ENCODE data around the gene FAM180B.
"Not testable (repeated sequence)": the region's sequence is repeated elsewhere in the genome, so short reads cannot be mapped to it uniquely, and the experiment has no call there.

Gene FAM180B

GRCh38 chr11:47553406-47553743, 33.1 kb upstream of the FAM180B start:
- in situ Hi-C loops (cut with HindIII; ENCODE audit: low pct_unique_long_range_greater_than_20kb, low sequenced_read_pairs) = no loop called here
- no peak for TF ChIP-seq JUND (IDR thresholded peaks at IDR 0.05; ENCODE audit: low read depth)

GRCh38 chr11:47557004-47557403, 29.5 kb upstream of the FAM180B start:
- peak in 1 of 2 experiments; percentile 64 for DNase-seq (ENCODE audit: low read depth in 1 of 2, low spot score in 1 of 2)
- in situ Hi-C loops (cut with HindIII; ENCODE audit: low pct_unique_long_range_greater_than_20kb, low sequenced_read_pairs) = not testable (repeated sequence)

More at GRCh38 chr11:47553406-47553743, 33.1 kb upstream of the FAM180B start:
- DNase-seq (ENCODE audit: low read depth in 1 of 2, low spot score in 1 of 2) = no peak

GRCh38 chr11:47558695-47559094, 27.8 kb upstream of the FAM180B start:
- no peak for TF ChIP-seq JUND (IDR thresholded peaks at IDR 0.05; ENCODE audit: low read depth)
- no peak for DNase-seq (ENCODE audit: low read depth in 1 of 2, low spot score in 1 of 2)
- in situ Hi-C loops (cut with HindIII; ENCODE audit: low pct_unique_long_range_greater_than_20kb, low sequenced_read_pairs) = no loop called here

- no peak for DNase-seq (ENCODE audit: low read depth in 1 of 2, low spot score in 1 of 2)
- no peak for TF ChIP-seq JUND (IDR thresholded peaks at IDR 0.05; ENCODE audit: low read depth)
- in situ Hi-C loops (cut with HindIII; ENCODE audit: low pct_unique_long_range_greater_than_20kb, low sequenced_read_pairs) = no loop called here
Observed at GRCh38 chr11:47560426-47560825, 26.1 kb upstream of the FAM180B start.

- DNase-seq (ENCODE audit: low read depth in 1 of 2, low spot score in 1 of 2); in situ Hi-C loops (cut with HindIII; ENCODE audit: low pct_unique_long_range_greater_than_20kb, low sequenced_read_pairs): not testable (repeated sequence)
Observed at GRCh38 chr11:47562393-47562792, 24.1 kb upstream of the FAM180B start.

- DNase-seq (ENCODE audit: low read depth in 1 of 2, low spot score in 1 of 2); in situ Hi-C loops (cut with HindIII; ENCODE audit: low pct_unique_long_range_greater_than_20kb, low sequenced_read_pairs): not testable (repeated sequence)
Observed at GRCh38 chr11:47564366-47564765, 22.1 kb upstream of the FAM180B start.

GRCh38 chr11:47564933-47565339, 21.5 kb upstream of the FAM180B start:
- in situ Hi-C loops (cut with HindIII; ENCODE audit: low pct_unique_long_range_greater_than_20kb, low sequenced_read_pairs) = no loop called here
- DNase-seq (ENCODE audit: low read depth in 1 of 2, low spot score in 1 of 2) = no peak
- no peak for TF ChIP-seq JUND (IDR thresholded peaks at IDR 0.05; ENCODE audit: low read depth)

GRCh38 chr11:47565340-47566148, 20.9 kb upstream of the FAM180B start, which contains the start of gene PTPMT1:
TSS of gene PTPMT1 (plus strand) at chr11:47565599. CDS start at chr11:47565623, 24 bp downstream.
- in situ Hi-C loops (cut with HindIII; ENCODE audit: low pct_unique_long_range_greater_than_20kb, low sequenced_read_pairs) = no loop called here
- TF ChIP-seq JUND (IDR thresholded peaks at IDR 0.05; ENCODE audit: low read depth) = no peak
- DNase-seq (ENCODE audit: low read depth in 1 of 2, low spot score in 1 of 2) = peak in 1 of 2 experiments; percentile 89

- peak in 1 of 2 experiments; percentile 56 for DNase-seq (ENCODE audit: low read depth in 1 of 2, low spot score in 1 of 2)
- TF ChIP-seq JUND (IDR thresholded peaks at IDR 0.05; ENCODE audit: low read depth) = no peak
- in situ Hi-C loops (cut with HindIII; ENCODE audit: low pct_unique_long_range_greater_than_20kb, low sequenced_read_pairs) = no loop called here
Observed at GRCh38 chr11:47566149-47566698, 20.3 kb upstream of the FAM180B start.

GRCh38 chr11:47569646-47570045, 16.8 kb upstream of the FAM180B start:
- no peak for DNase-seq (ENCODE audit: low read depth in 1 of 2, low spot score in 1 of 2)
- no peak for TF ChIP-seq JUND (IDR thresholded peaks at IDR 0.05; ENCODE audit: low read depth)
- in situ Hi-C loops (cut with HindIII; ENCODE audit: low pct_unique_long_range_greater_than_20kb, low sequenced_read_pairs) = no loop called here

- no peak for DNase-seq (ENCODE audit: low read depth in 1 of 2, low spot score in 1 of 2)
- no peak for TF ChIP-seq JUND (IDR thresholded peaks at IDR 0.05; ENCODE audit: low read depth)
- in situ Hi-C loops (cut with HindIII; ENCODE audit: low pct_unique_long_range_greater_than_20kb, low sequenced_read_pairs) = no loop called here
Observed at GRCh38 chr11:47570651-47571356, 15.7 kb upstream of the FAM180B start.

- TF ChIP-seq JUND (IDR thresholded peaks at IDR 0.05; ENCODE audit: low read depth) = no peak
- DNase-seq (ENCODE audit: low read depth in 1 of 2, low spot score in 1 of 2) = no peak
- in situ Hi-C loops (cut with HindIII; ENCODE audit: low pct_unique_long_range_greater_than_20kb, low sequenced_read_pairs) = no loop called here
Observed at GRCh38 chr11:47571357-47571729, 15.1 kb upstream of the FAM180B start.

GRCh38 chr11:47571895-47572294, 14.6 kb upstream of the FAM180B start:
- DNase-seq (ENCODE audit: low read depth in 1 of 2, low spot score in 1 of 2) = no peak
- in situ Hi-C loops (cut with HindIII; ENCODE audit: low pct_unique_long_range_greater_than_20kb, low sequenced_read_pairs) = no loop called here
- no peak for TF ChIP-seq JUND (IDR thresholded peaks at IDR 0.05; ENCODE audit: low read depth)

Measured in T47D (cell line).